RPMI7951 (cell line): Measurements from ENCODE around the gene FAM43B. TPM values are rescaled to one million over a fixed set of nuclear protein-coding genes. Genes with fewer than 3 reads are reported as not detected.
A peak's percentile ranks its signal among the peaks of the same experiment; 100 is the strongest.
"Not testable (repeated sequence)": the region's sequence is repeated elsewhere in the genome, so short reads cannot be mapped to it uniquely, and the experiment has no call there.

Experiments
- DNase-seq: peaks from one replicate; pipeline ENCODE4 v3.0.0-alpha.2; 2012; ENCODE audit warnings: low read depth
- total RNA-seq: library from RNA; depleted of rRNA; stranded (reverse); fragments of >200 nt; shearing (Covaris generic); gene quantifications from 2 replicates; pipeline ENCODE4 v1.2.3, GENCODE V29; 2014; rRNA removed

FAM43B gene
- total RNA-seq: 0.10 TPM in 1 of 2 replicates, not detected in the other

- DNase-seq: peak; percentile 32
These were observed at the start of gene FAM43B for GRCh38 chr1:20551945-20552727. TSS of gene FAM43B (plus strand) at chr1:20552573. CDS start at chr1:20552974, 401 bp downstream.

GRCh38 chr1:20505488-20505887 is 46.9 kb upstream of the FAM43B start:
- DNase-seq: no peak

- DNase-seq: no peak
These were observed 45.2 kb upstream of the FAM43B start for GRCh38 chr1:20507248-20507563.

- DNase-seq: peak; percentile 89
These were observed 44.6 kb upstream of the FAM43B start, which contains the start of gene MUL1 for GRCh38 chr1:20507564-20508410. TSS of gene MUL1 (minus strand) at chr1:20508151. CDS start at chr1:20508024, 127 bp downstream.

- DNase-seq: no peak
These were observed 44.0 kb upstream of the FAM43B start for GRCh38 chr1:20508411-20508771.

- no peak for DNase-seq
These were observed 40.6 kb upstream of the FAM43B start for GRCh38 chr1:20511518-20512428.

GRCh38 chr1:20519609-20520262 is 32.6 kb upstream of the FAM43B start:
- not testable (repeated sequence) for DNase-seq

- DNase-seq: peak; percentile 69
These were observed 30.2 kb upstream of the FAM43B start for GRCh38 chr1:20521960-20522861.

- DNase-seq: no peak
These were observed 26.1 kb upstream of the FAM43B start for GRCh38 chr1:20526267-20526666.

GRCh38 chr1:20528221-20528620 is 24.2 kb upstream of the FAM43B start:
- DNase-seq: no peak

GRCh38 chr1:20530306-20530705 is 22.1 kb upstream of the FAM43B start:
- DNase-seq: no peak

GRCh38 chr1:20530901-20531300 is 21.5 kb upstream of the FAM43B start:
- peak; percentile 41 for DNase-seq

GRCh38 chr1:20533635-20534034 is 18.7 kb upstream of the FAM43B start:
- DNase-seq: no peak

- DNase-seq: no peak
These were observed 17.5 kb upstream of the FAM43B start for GRCh38 chr1:20534659-20535417.

GRCh38 chr1:20538227-20538626 is 14.1 kb upstream of the FAM43B start:
- DNase-seq: no peak

- DNase-seq: no peak
These were observed 13.4 kb upstream of the FAM43B start for GRCh38 chr1:20538760-20539551.

GRCh38 chr1:20540281-20540680 is 12.1 kb upstream of the FAM43B start:
- DNase-seq: peak; percentile 45

- no peak for DNase-seq
These were observed 5.7 kb upstream of the FAM43B start for GRCh38 chr1:20546637-20547036.

- no peak for DNase-seq
These were observed 1.2 kb upstream of the FAM43B start for GRCh38 chr1:20551161-20551560.
